GM11168 (cell line): ENCODE results near the gene SIK2.

Experiments used
- in situ Hi-C: fragments of 300-500 bp; cut with MboI; formaldehyde crosslinking; loops from one replicate; pipeline ENCODE4 v1.12.0; 2022; ENCODE audit warnings: low sequenced_read_pairs; ENCODE audit not compliant: unreplicated experiment

SIK2 gene

GRCh38 chr11:111737444-111738210, 135.4 kb downstream of the SIK2 start:
- in situ Hi-C loops: no loop called here

- in situ Hi-C loops: no loop called here
Measured at GRCh38 chr11:111739299-111739698, 137.1 kb downstream of the SIK2 start.

- in situ Hi-C loops: no loop called here
Measured at GRCh38 chr11:111741751-111742150, 139.5 kb downstream of the SIK2 start.

- in situ Hi-C loops: no loop called here
Measured at GRCh38 chr11:111743700-111744099, 141.5 kb downstream of the SIK2 start.

GRCh38 chr11:111745719-111746504, 143.7 kb downstream of the SIK2 start:
- in situ Hi-C loops: no loop called here

- in situ Hi-C loops: no loop called here
Measured at GRCh38 chr11:111748035-111748804, 146.0 kb downstream of the SIK2 start.

- in situ Hi-C loops: no loop called here
Measured at GRCh38 chr11:111749646-111750045, 147.4 kb downstream of the SIK2 start.

- in situ Hi-C loops: no loop called here
Measured at GRCh38 chr11:111756097-111756496, 153.8 kb downstream of the SIK2 start.

GRCh38 chr11:111759376-111759775, 157.1 kb downstream of the SIK2 start:
- in situ Hi-C loops: no loop called here

- in situ Hi-C loops: no loop called here
Measured at GRCh38 chr11:111759778-111760407, 157.6 kb downstream of the SIK2 start.

- in situ Hi-C loops: no loop called here
Measured at GRCh38 chr11:111761036-111761435, 158.8 kb downstream of the SIK2 start.

GRCh38 chr11:111762526-111762925, 160.3 kb downstream of the SIK2 start:
- in situ Hi-C loops: no loop called here

GRCh38 chr11:111762981-111763643, 160.9 kb downstream of the SIK2 start:
- in situ Hi-C loops: no loop called here

GRCh38 chr11:111764621-111765020, 162.4 kb downstream of the SIK2 start:
- in situ Hi-C loops: no loop called here

- in situ Hi-C loops: no loop called here
Measured at GRCh38 chr11:111765320-111765983, 163.2 kb downstream of the SIK2 start.

- in situ Hi-C loops: no loop called here
Measured at GRCh38 chr11:111765984-111766833, 164.0 kb downstream of the SIK2 start, which contains the start of gene PPP2R1B. PPP2R1B (minus strand) TSS chr11:111766389; CDS start chr11:111766361, 28 bp downstream.

- in situ Hi-C loops: no loop called here
Measured at GRCh38 chr11:111766834-111767142, 164.5 kb downstream of the SIK2 start.

GRCh38 chr11:111770581-111771134, 168.4 kb downstream of the SIK2 start:
- in situ Hi-C loops: loop anchor here (5.0 kb wide), 1 partner anchor 168 kb away; the partner anchor contains the start of gene SIK2
